Fibroblast of skin of abdomen (primary cell): ENCODE measurements around the gene POLK.
"Not testable (repeated sequence)": the region's sequence is repeated elsewhere in the genome, so short reads cannot be mapped to it uniquely, and the experiment has no call there.

Experiments
- DNase-seq: peaks from one replicate; pipeline ENCODE4 v3.0.0-alpha.2; 2013

POLK gene

DNA sequence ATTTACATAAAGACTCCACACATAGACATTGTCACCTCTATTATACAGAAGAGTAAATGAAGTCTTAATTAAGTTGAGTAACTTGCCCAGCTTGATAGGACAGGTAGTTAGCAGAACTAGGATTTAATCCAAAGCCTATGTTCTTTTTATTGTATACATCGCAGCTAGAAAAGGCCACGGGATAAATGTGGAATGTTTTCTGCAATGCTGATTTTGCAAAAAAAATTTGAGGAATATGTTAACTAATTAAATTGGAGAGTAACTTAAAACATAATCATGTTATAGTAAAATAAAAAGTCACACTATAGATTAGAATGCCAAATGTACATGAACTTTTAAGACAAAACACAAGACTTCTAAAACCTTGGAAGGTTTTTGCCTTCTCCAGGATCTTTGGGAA, 41.1 kb downstream of the POLK start:
- DNase-seq = no peak

DNA sequence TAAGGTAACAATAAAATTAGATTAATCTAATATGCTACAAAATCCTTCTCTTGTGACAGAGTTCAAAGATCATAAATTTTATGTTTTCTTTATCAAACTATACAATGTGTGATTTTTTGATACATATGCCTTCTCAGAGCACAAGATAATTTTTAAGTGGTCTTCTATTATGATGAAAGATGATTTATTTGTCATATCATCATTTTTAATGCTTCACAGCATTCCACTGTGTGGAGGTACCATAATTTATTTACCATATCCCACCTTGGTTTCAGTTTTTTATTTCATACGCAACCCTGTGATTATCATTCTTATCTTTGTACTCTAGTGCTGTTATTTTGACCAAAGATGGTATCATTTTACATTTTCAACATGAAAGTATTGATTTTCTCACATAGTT, 41.7 kb downstream of the POLK start:
- no peak for DNase-seq

DNA sequence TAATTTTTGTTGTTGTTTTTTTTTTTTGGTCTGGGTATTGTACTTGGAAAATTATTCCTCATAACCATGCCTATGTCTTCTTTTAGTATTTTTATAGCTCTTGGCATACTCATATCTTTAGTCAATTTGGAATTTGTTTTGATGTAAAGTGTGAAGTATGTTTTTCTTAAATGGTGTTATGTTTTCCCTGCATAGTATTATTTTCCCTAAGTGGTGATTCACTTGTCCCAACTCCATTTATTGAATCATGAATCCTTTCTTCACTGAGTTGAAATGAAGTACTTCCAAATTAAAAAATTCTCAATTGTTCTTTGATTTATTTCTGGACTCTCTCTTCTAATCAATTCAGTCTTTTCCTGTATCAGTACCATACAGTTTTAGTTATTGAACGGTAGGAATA, 46.5 kb downstream of the POLK start:
- DNase-seq = no peak

DNA sequence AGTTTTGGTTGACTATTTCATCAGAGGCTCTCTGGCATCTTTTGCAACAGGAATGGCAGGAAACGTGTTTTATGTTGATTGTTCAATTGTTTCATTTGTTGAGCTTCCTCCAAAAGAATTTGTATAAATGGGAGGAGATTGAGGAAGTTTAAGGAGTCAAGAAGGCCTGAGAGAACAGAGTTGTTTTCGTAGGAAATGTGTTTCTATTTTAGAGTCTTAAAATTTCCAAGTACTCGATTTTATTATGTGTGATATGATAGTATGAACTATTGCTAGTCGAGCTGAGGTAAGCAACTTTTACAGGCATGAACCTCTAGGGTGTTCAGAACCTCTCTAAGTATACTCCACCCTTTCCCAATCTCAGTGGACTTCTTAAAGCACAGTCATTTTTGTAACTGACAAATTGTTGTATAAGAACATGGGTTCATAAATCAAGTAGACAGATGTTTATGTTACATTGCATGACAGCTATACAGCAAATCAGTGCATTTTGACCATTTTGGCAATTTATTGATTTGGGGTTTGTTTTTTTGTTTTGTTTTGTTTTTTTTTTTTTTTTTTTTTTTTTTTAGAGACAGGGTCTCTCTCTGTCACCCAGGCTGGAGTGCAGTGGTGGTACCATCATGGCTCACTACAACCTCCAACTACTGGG, 47.4 kb downstream of the POLK start:
- DNase-seq = no peak

DNA sequence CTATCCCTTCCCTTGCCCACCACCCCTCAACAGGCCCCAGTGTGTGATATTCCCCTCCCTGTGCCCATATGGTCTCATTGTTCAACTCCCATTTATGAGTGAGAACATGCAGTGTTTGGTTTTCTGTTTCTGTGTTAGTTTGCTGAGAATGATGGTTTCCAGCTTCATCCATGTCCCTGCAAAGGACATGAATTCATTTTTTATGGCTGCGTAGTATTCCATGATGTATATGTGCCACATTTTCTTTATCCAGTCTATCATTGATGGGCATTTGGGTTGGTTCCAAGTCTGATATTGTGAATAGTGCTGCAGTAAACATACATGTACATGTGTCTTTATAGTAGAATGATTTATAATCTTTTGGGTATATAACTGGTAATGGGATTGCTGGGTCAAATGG, 49.0 kb downstream of the POLK start:
- not testable (repeated sequence) for DNase-seq

DNA sequence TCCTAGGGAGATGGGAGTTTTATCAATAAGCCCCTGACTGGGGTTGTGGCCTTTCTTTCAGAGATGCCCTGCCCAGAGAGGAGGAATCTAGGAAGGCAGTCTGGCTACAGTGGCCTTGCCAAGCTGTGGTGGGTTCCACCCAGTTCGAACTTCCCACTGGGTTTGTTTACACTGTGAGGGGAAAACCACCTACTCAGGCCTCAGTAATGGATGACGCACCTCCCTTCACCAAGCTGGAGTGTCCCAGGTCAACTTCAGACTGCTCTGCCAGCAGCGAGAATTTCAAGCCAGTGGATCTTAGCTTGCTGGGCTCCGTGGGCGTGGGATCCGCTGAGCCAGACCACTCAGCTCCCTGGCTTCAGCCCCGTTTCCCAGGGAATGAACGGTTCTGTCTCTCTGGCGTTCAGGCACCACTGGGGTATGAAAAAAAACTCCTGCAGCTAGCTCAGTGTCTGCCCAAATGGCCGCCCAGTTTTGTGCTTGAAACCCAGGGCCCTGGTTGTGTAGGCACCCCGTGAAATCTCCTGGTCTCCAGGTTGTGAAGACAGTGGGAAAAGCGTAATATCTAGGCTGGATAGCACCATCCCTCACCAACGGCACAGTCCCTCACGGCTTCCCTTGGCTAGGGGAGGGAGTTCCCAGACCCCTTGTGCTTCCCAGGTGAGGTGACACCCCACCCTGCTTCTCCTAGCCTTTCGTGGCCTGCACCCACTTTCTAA, 54.5 kb downstream of the POLK start:
- DNase-seq = not testable (repeated sequence)

DNA sequence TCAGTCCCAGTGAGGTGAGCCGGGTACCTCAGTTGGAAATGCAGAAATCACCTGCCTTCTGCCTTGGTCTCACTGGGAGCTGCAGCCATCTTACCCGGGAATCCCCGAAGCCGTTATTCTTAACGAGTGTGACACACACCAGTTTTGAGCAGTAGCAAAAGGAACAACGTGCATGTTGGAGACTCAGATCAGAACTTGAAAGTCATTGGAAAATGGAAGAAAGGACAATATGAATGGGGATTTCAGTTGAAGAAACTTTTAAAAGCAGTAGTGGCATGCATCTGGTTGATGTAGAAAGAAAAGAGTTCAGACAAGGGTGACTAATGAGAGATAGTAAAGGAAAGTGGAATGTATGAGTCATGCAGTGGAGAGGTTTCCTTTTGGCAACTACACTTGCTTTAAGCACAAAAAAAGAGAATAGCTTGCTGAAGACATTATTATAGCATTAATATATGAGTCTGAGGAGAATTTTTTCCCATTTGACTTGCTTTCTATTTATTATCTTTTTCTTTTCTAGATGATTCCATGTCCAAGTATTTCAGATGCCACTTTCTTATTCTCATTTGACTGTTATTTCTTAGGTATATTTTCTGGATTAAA, 55.1 kb downstream of the POLK start:
- DNase-seq = peak; percentile 90

DNA sequence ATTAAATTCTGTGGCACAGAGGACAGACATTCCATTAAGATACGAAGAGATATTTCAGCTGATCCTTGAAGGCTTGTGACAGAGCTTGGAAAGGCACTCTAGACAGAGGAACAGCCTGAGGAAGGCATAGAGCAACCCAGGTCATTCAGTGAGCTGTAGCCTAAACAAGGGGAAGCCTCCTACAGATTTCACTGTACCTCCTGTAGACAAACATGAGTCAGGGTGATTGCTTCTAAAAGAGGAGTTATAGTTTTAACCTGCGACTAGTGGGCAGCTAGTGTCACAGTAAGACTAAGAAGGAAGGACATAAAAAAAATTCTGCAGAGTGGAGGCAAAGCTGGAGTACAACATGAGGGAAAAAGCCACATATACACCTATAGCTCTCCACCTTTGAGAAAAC, 56.0 kb downstream of the POLK start:
- peak; percentile 16 for DNase-seq

DNA sequence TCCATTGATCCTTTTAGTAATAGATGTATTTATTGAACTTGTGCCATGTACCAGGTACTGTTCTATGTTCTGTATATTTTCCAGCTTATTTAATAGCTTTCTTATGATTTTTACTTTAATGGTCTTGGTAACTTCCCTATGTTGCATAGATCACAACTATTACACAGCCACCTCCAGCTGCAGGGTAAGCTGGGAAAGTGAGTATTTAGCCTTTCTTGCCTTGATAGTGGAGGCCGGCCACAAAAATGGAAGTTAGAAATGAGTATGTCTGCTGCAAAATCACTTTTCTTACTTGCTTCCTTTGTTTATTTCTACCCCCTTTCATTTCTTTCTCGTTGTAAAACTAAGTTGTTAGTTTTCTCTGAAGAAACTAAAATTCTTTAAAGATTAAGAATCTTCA, 56.5 kb downstream of the POLK start:
- DNase-seq = no peak

DNA sequence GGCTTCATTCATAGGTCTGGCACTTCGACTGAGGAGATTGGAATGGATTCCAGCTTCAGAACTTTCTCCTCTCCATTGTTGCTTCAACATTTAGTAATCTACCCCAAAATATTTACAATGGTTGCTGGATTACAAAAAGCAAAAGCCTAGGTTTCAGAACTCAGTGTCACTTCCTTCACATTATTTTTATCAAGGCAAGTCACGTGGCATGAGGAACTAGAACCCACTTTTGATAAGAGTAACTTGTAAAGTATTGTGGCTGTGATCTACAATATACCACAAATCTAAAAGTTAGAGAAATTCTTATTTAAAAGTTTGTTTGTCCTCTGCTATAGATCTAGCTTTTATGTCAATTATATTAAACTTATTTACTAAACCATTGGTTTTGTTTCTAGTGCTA, 59.9 kb downstream of the POLK start:
- no peak for DNase-seq

DNA sequence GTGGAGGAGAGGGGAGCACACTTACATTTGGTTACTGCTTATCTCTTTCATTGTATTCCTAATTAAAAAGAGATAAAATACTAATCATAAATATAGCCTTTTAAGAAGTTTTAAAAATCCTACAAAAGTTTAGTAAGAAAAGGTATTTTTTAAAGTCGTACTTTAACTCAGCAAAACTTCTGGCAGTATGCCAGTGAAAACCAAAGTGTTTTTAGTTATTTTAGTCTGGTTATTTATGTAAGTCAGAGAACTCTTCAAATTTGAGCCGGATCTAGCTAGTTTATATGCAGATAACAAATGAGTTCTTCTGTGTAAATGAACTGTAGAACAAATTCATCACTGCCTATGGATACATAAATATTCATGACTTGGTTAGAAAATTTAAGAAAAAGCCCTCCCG, 63.1 kb downstream of the POLK start:
- DNase-seq = no peak

DNA sequence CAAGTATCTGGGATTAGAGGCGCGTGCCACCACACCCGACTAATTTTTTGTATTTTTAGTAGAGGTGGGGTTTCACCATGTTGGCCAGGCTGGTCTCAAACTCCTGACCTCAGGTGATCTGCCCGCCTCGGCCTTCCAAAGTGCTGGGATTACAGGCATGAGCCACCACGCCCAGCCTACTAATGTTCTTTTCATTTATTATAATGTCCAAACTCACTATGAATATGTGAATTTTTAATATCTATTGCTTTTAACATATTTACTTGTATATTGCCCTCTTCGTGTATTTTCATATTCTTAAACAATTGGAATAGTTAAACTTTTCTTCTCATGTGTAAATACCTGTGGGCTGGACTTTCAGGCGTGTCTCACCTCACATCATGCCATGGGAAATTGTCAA, 66.6 kb downstream of the POLK start:
- DNase-seq = not testable (repeated sequence)

DNA sequence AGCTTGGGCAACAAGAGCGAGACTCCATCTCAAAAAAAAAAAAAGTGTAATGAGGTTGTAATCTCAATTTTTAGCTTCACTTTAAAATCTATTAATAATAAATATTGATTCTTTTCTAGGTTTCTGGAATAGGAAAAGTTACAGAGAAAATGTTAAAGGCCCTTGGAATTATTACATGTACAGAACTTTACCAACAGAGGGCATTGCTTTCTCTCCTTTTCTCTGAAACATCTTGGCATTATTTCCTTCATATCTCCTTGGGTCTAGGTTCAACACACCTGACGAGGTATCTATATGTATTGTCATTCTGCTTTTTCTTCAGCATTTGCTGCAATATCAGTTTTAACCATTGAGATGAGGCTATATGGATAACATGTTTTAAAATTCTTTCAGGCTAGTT, 73.0 kb downstream of the POLK start:
- no peak for DNase-seq

DNA sequence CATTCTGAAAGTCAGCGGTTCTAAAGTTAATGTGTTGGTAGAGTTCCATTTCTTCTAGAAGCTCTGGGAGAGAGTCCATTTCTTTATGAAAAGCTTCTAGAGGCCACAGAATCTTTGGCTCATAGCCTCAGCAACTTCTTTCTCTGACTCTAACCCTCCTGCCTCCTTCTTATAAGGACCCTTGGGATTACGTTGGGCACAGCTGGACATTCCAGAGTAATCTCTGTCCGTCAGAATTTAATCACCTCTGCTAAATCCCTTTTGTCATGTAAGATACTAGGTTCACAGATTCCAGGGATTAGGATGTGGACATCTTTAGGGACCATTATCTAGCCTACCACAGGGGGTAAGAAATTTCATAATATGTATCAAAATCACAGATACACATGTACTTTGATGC, 77.0 kb downstream of the POLK start:
- DNase-seq = peak; percentile 22

DNA sequence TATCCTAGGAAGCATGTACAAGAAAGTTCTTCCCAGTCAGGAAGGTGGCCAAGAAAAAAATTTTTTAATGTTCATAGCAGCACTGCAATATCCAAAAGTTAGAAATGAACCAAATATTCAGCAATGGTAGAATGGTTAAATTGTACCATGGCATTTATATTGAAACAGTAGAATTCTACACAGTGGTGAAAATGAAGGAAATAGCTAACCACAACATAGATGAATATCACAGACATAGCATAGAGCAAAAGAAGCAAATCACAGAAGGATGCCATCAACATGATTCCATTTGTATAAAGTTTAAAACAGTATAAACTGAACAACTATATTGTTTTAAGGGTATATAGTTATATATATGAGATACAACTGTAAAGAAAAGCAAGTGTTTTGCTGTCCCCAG, 88.8 kb downstream of the POLK start:
- DNase-seq = no peak

DNA sequence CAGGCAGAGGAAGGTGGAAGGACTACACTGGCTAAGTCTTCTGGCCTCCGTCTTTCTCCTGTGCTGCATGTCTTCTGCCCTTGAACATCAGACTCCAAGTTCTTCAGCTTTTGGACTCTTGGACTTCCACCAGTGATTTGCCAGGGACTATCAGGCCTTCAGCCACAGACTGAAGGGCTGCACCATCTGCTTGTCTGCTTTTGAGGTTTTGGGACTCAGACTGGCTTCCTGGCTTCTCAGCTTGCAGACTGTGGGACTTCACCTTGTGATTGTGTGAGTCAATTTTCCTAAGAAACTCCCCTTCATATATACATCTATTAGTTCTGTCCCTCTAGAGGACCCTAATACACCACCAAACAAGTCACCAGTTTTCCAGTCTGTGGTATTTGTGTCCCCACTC, 89.9 kb downstream of the POLK start:
- no peak for DNase-seq

DNA sequence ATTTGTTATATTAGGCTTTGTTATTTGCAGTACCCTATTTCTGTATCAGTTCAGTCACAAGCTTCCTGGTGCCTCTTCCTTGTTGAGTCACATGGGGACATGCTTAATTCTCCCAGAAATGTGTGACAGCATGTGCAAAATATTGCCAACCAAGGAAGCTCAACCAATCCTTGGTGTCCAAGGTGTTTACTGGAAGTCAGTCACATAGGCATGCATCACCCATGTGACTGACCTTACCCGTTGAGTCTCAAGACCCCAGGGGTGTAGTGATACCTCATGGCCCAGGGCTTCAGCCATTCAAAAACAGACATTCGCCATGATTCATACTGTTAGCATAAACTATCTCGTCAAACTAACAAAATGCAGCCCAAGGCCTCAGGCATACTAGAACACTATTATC, 90.3 kb downstream of the POLK start:
- DNase-seq = no peak

DNA sequence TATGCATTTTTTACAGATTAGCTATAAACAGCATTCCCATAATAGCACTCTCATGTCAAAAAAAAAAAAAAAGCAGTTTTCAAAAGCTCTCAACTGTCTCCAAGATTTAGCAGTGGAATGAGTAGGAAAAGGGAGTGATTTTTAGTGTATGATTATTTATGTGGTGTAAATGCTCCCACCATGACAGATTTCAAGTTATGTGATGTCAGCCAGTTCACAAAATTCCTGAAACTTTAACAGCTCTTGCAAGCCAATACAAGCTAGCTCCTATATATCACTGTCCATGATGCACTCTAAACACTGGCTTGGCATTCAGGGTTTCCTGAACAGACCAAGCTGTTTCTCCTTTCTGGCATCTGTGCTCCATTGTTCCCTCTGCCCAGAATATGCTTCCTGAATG, 91.7 kb downstream of the POLK start:
- DNase-seq = peak; percentile 79

DNA sequence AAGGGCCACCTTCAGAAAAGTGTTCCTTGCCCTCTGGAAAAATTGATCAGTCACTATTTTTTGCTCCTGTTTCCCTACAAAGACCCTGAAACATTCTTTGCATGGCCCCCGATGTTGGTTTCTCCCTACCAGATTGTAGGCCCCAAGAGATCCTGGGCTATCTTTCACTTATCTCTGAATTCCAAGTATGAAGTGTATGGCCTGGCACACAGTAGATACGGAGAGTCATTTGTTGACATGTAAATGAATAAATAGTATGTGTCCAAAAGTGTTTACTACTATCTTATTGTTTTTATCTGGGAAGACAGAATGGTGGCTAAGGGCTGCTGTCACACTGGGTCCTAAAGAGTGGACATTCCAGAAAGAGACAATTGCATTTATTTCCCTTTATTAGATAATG, 92.1 kb downstream of the POLK start:
- no peak for DNase-seq

DNA sequence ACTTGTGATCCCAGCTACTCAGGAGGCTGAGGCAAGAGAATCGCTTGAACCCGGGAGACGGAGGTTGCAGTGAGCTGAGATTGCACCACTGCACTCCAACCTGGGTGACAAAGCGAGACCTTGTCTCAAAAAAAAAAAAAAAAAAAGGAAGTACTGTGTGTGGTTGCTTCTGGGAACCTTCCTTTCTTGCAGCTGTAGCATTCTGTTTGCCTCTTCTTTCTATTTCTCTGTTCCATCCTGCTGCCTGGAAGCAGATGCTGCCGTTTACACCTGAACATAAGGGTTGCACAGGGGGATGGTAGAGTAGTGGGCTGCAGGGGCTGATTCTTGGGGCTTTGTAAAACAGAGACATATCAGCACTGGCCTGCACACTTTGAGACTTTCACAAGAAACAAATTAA, 95.7 kb downstream of the POLK start:
- not testable (repeated sequence) for DNase-seq

DNA sequence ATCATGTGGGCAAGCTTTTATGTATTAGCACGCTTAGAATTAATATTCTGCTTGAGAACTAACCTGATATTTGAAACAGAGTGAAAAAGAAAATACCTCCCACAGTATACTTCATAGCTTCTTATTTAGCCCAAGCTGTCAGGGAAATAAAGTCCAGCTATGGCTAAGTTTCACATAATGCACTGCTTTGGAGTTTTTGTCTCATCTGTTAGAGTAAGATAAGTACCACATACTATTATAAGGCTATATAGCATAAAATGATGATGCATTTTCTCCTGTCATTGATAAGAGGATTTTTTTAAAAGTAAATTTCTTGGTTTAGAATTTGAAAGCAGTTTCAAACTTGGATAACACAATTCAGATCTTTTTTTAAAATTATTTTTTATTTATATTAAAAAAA, 97.2 kb downstream of the POLK start:
- no peak for DNase-seq

DNA sequence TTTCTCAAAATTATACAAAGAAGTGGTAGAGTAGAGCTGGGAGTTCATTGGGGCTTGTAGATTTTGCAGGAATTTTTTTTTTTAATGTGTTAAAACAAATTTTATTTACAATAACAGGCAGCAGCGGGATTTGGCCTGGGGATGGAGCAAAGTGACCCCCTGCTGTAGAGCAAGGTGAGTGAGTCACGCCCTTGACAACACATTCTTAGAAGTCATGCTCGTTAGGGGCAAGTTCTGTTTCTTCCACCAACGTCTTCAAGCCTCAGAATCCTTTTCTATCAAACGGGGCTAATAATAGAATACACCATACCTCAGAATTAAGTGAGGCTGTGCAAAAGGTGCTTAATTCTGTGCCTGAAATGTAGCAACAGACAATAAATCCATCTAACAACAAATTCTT, 98.5 kb downstream of the POLK start:
- DNase-seq = no peak

DNA sequence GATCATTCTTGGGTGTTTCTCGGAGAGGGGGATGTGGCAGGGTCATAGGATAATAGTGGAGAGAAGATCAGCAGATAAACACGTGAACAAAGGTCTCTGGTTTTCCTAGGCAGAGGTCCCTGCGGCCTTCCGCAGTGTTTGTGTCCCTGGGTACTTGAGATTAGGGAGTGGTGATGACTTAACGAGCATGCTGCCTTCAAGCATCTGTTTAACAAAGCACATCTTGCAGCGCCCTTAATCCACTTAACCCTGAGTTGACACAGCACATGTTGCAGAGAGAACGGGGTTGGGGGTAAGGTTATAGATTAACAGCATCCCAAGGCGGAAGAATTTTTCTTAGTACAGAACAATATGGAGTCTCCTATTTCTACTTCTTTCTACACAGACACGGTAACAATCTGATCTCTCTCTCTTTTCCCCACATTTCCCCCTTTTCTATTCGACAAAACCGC, 99.2 kb downstream of the POLK start:
- not testable (repeated sequence) for DNase-seq
